ENCODE data around the gene ARSB. TPM values are rescaled to one million over a fixed set of nuclear protein-coding genes. Genes with fewer than 3 reads are reported as not detected.

ARSB gene
- total and polyA plus RNA-seq, 8 donors = 0.58 to 35.6 (median 7.6) TPM

GRCh38 chr5:78803941-78804340, 181.2 kb downstream of the ARSB start:
- WGBS, 5 donors = 76 to 91% (median 85%) methylated on average over 2 of the region's 2 CpGs
- Histone ChIP-seq H3K4me3 (no peak overlapping the region), H3K4me1 (peaks cover 0 to 7% (median 3%) of the 10 kb centered on the region in 4 donors), H3K27ac (peak overlapping the region in 1 of 5 donors; percentile 66), H3K27me3 (no peaks in the 10 kb centered on the region), H3K36me3 (no peaks in the 10 kb centered on the region), H3K9me3 (no peaks in the 10 kb centered on the region)
- DNase-seq = no peak
- TF ChIP-seq POLR2AphosphoS5 (IDR thresholded peaks at IDR 0.05) = no peak
- TF ChIP-seq EP300 (IDR thresholded peaks at IDR 0.05) = no peak
- no peak for TF ChIP-seq CTCF (IDR thresholded peaks at IDR 0.05)
- no peak for TF ChIP-seq POLR2A (IDR thresholded peaks at IDR 0.05)
- intact Hi-C loops (cut with DNase I; ENCODE audit: low total_unique reads) = loop anchor here (10.0 kb wide), 1 partner anchor 269 kb away; no protein-coding TSS in a partner anchor

- no peaks in the 10 kb centered on the region for H3K36me3 ChIP-seq
- H3K27me3 ChIP-seq = no peaks in the 10 kb centered on the region
- peak overlapping the region in 1 of 5 donors; percentile 66 for H3K27ac ChIP-seq
- DNase-seq = peak in 1 of 2 donors; percentile 63
- peaks cover 0 to 7% (median 3%) of the 10 kb centered on the region in 4 donors for H3K4me1 ChIP-seq
- 68 to 74% (median 73%) methylated on average over 3 to 6 of the region's 6 CpGs for WGBS, 5 donors
- TF ChIP-seq POLR2AphosphoS5 (IDR thresholded peaks at IDR 0.05) (no peak), EP300 (IDR thresholded peaks at IDR 0.05) (no peak), POLR2A (IDR thresholded peaks at IDR 0.05) (no peak), CTCF (IDR thresholded peaks at IDR 0.05) (no peak)
- no peak overlapping the region for H3K4me3 ChIP-seq
- H3K9me3 ChIP-seq = no peaks in the 10 kb centered on the region
- intact Hi-C loops (cut with DNase I; ENCODE audit: low total_unique reads) = loop anchor here (10.0 kb wide), 1 partner anchor 269 kb away; no protein-coding TSS in a partner anchor
Measured at GRCh38 chr5:78803353-78803752, 181.8 kb downstream of the ARSB start.

- H3K36me3 ChIP-seq = no peaks in the 10 kb centered on the region
- intact Hi-C loops (cut with DNase I; ENCODE audit: low total_unique reads) = loop anchor here (10.0 kb wide), 1 partner anchor 267 kb away; no protein-coding TSS in a partner anchor
- no peak for DNase-seq
- peaks cover 0 to 7% (median 3%) of the 10 kb centered on the region in 4 donors for H3K4me1 ChIP-seq
- H3K27me3 ChIP-seq = no peaks in the 10 kb centered on the region
- WGBS, 5 donors = 87 to 97% (median 96%) methylated on average over 8 of the region's 8 CpGs
- no peak for TF ChIP-seq CTCF (IDR thresholded peaks at IDR 0.05)
- no peak for TF ChIP-seq POLR2A (IDR thresholded peaks at IDR 0.05)
- TF ChIP-seq EP300 (IDR thresholded peaks at IDR 0.05) = no peak
- no peak for TF ChIP-seq POLR2AphosphoS5 (IDR thresholded peaks at IDR 0.05)
- no peaks in the 10 kb centered on the region for H3K9me3 ChIP-seq
- no peak overlapping the region for H3K27ac ChIP-seq
- H3K4me3 ChIP-seq = no peak overlapping the region
Measured at GRCh38 chr5:78801413-78801812, 183.7 kb downstream of the ARSB start.

- WGBS, 5 donors = 86 to 94% (median 90%) methylated on average over 6 of the region's 6 CpGs
- no peaks in the 10 kb centered on the region for H3K27me3 ChIP-seq
- intact Hi-C loops (cut with DNase I; ENCODE audit: low total_unique reads) = loop anchor here (10.0 kb wide), 1 partner anchor 265 kb away; no protein-coding TSS in a partner anchor
Measured at GRCh38 chr5:78799266-78800017, 185.7 kb downstream of the ARSB start.

More at GRCh38 chr5:78799266-78800017, 185.7 kb downstream of the ARSB start:
- peaks cover 0 to 7% (median 3%) of the 10 kb centered on the region in 4 donors for H3K4me1 ChIP-seq
- no peaks in the 10 kb centered on the region for H3K9me3 ChIP-seq
- no peak overlapping the region for H3K27ac ChIP-seq
- DNase-seq = no peak
- H3K4me3 ChIP-seq = no peak overlapping the region
- TF ChIP-seq EP300 (IDR thresholded peaks at IDR 0.05) (no peak), POLR2AphosphoS5 (IDR thresholded peaks at IDR 0.05) (no peak), CTCF (IDR thresholded peaks at IDR 0.05) (no peak), POLR2A (IDR thresholded peaks at IDR 0.05) (no peak)
- no peaks in the 10 kb centered on the region for H3K36me3 ChIP-seq
